Measurements from ENCODE around the gene ABCC3. TPM values are rescaled to one million over a fixed set of nuclear protein-coding genes. Genes with fewer than 3 reads are reported as not detected.
"Not testable (repeated sequence)": the region's sequence is repeated elsewhere in the genome, so short reads cannot be mapped to it uniquely, and the experiment has no call there.

Gene ABCC3
- total RNA-seq, 8 experiments from 2014 or later: 0.27 to 21.6 (median 0.90) TPM; not detected in 1

DNA sequence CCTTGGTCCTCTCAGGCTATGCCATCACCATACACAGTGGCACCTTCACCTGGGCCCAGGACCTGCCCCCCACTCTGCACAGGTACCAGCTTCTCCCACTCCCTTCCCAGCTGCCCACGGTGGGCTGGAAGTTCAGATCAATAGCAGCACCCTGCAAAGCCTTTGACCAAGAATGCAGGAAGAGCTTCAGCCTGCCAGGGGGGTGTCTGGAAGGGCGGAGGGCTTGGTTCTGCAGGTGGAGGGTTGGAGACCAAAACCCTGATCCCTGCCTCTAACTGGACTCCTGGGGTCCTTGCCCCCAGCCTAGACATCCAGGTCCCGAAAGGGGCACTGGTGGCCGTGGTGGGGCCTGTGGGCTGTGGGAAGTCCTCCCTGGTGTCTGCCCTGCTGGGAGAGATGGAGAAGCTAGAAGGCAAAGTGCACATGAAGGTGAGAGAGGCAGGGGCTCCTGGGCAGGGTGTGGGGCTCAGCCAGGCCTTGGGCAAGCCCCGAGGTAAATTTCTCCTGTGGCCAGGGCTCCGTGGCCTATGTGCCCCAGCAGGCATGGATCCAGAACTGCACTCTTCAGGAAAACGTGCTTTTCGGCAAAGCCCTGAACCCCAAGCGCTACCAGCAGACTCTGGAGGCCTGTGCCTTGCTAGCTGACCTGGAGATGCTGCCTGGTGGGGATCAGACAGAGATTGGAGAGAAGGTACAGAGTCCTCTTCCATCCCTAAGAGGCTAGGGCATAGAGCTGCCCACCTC is 34.3 kb downstream of the ABCC3 start:
- H3K27ac ChIP-seq: no peak overlapping the region
- in situ Hi-C loops (cut with MboI; ENCODE audit: low pct_unique_long_range_greater_than_20kb in 2 of 9, low sequenced_read_pairs in 9 of 9, unreplicated experiment in 9 of 9): no loop called here
- WGBS, 10 experiments: 60 to 100% (median 88%) methylated on average over 1 to 4 of the region's 9 CpGs; no CpG with 5 or more reads in 4 of the 10 experiments
- no peak overlapping the region for H3K4me3 ChIP-seq
- no peaks in the 10 kb centered on the region for H3K4me1 ChIP-seq (replicated peaks in 1 of 2)
- no peak for ATAC-seq (replicated peaks in 6 of 8)

- no peak for ATAC-seq (replicated peaks in 6 of 8)
- no peaks in the 10 kb centered on the region for H3K4me1 ChIP-seq (replicated peaks in 1 of 2)
- no peak overlapping the region for H3K4me3 ChIP-seq
- WGBS, 10 experiments: 77 to 100% (median 96%) methylated on average over 1 to 5 of the region's 5 CpGs; no CpG with 5 or more reads in 3 of the 10 experiments
- in situ Hi-C loops (cut with MboI; ENCODE audit: low pct_unique_long_range_greater_than_20kb in 2 of 9, low sequenced_read_pairs in 9 of 9, unreplicated experiment in 9 of 9): no loop called here
- no peak overlapping the region for H3K27ac ChIP-seq
Observed at GRCh38 chr17:50672071-50672470, 37.4 kb downstream of the ABCC3 start.

DNA sequence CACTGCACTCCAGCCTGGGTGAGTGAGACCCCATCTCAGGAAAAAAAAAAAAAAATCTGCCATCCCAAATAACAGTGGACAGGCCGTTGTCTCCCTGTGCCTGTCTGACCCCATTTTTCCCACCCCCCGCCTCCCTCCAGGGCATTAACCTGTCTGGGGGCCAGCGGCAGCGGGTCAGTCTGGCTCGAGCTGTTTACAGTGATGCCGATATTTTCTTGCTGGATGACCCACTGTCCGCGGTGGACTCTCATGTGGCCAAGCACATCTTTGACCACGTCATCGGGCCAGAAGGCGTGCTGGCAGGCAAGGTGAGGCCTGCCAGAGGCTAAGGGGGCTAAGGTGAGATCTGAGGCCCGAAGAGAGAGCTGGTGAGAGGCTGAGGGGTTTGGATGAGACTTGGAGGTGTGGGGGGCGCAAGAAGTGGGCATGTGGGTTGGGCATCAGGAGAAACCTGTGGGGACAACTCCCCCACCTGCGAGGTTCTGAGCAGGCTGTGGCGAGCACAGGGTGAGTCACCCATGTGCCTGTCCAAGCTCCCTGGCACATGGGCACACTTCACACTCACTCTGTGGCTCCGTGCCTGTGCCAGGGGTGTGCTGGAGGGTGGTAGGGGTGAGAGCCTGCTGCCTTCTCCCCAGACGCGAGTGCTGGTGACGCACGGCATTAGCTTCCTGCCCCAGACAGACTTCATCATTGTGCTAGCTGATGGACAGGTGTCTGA is 38.3 kb downstream of the ABCC3 start:
- no peak for ATAC-seq (replicated peaks in 6 of 8)
- H3K4me1 ChIP-seq (replicated peaks in 1 of 2): no peaks in the 10 kb centered on the region
- H3K27ac ChIP-seq: no peak overlapping the region
- no peak overlapping the region for H3K4me3 ChIP-seq
- 80 to 100% (median 90%) methylated on average over 1 to 4 of the region's 20 CpGs; no CpG with 5 or more reads in 5 of the 10 experiments for WGBS, 10 experiments
- in situ Hi-C loops (cut with MboI; ENCODE audit: low pct_unique_long_range_greater_than_20kb in 2 of 9, low sequenced_read_pairs in 9 of 9, unreplicated experiment in 9 of 9): no loop called here

DNA sequence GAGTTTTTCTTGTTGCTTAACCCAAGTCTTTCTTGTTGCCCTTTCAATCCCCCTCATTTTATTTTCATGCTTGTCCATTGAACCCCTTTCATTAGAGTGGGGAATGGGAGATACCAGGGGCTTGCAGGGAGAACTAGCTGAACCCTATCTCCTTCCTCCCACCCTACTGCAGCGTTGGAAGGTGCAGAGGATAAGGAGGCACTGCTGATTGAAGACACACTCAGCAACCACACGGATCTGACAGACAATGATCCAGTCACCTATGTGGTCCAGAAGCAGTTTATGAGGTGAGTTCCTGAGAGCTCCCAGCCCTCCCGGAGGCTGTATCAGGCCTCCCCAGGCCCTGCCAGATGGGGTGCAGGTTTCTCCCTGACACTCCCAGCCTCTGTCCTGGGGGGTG is 40.5 kb downstream of the ABCC3 start:
- Histone ChIP-seq H3K27ac (no peak overlapping the region), H3K4me1 (replicated peaks in 1 of 2) (no peaks in the 10 kb centered on the region), H3K4me3 (no peak overlapping the region)
- no peak for ATAC-seq (replicated peaks in 6 of 8)
- 40 to 100% (median 68%) methylated on average over 1 to 2 of the region's 3 CpGs; no CpG with 5 or more reads in 4 of the 10 experiments for WGBS, 10 experiments
- in situ Hi-C loops (cut with MboI; ENCODE audit: low pct_unique_long_range_greater_than_20kb in 2 of 9, low sequenced_read_pairs in 9 of 9, unreplicated experiment in 9 of 9): no loop called here

DNA sequence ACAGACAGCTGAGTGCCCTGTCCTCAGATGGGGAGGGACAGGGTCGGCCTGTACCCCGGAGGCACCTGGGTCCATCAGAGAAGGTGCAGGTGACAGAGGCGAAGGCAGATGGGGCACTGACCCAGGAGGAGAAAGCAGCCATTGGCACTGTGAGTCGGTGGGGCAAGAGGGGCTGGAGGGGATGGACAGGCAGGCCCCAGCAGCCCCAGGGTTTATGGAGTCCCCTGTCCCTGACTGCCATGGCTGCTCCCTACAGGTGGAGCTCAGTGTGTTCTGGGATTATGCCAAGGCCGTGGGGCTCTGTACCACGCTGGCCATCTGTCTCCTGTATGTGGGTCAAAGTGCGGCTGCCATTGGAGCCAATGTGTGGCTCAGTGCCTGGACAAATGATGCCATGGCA is 40.9 kb downstream of the ABCC3 start:
- Histone ChIP-seq H3K4me1 (replicated peaks in 1 of 2) (peaks cover 0 to under 1% of the 10 kb centered on the region in 2 donors), H3K4me3 (no peak overlapping the region), H3K27ac (no peak overlapping the region)
- ATAC-seq (replicated peaks in 6 of 8): no peak
- in situ Hi-C loops (cut with MboI; ENCODE audit: low pct_unique_long_range_greater_than_20kb in 2 of 9, low sequenced_read_pairs in 9 of 9, unreplicated experiment in 9 of 9): no loop called here
- WGBS, 10 experiments: 83% methylated on average over 1 of the region's 7 CpGs; no CpG with 5 or more reads in 8 of the 10 experiments

DNA sequence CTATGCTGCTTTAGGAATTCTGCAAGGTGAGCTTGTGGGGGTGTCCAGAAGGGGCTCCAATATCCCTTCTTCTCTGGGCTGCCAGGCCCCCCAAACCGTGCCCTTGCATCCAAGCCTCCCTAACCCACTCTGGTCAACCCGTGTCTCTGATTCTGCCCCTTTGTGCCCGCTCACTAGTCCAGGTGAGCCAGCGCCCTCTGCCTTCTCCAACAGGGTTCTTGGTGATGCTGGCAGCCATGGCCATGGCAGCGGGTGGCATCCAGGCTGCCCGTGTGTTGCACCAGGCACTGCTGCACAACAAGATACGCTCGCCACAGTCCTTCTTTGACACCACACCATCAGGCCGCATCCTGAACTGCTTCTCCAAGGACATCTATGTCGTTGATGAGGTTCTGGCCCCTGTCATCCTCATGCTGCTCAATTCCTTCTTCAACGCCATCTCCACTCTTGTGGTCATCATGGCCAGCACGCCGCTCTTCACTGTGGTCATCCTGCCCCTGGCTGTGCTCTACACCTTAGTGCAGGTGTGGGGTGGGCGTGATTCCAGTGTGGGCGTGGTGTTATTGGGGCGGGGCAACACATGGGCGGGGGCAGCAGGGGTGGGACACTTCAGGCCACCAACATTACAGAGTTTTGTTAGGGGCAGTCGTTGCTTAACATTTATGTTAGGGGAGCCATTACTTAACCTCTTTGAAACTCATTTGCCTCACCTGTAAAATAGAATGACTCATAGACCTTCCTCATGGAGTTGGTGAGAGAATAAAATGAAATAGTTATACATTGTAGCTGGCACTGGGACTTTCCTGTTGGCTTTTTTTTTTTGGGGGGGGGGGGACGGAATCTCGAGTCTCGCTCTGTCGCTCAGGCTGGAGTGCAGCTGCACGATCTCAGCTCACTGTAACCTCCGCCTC is 41.6 kb downstream of the ABCC3 start:
- peaks cover 5 to 7% of the 10 kb centered on the region in 2 donors for H3K4me1 ChIP-seq (replicated peaks in 1 of 2)
- H3K27ac ChIP-seq: no peak overlapping the region
- in situ Hi-C loops (cut with MboI; ENCODE audit: low pct_unique_long_range_greater_than_20kb in 2 of 9, low sequenced_read_pairs in 9 of 9, unreplicated experiment in 9 of 9): no loop called here
- no peak for ATAC-seq (replicated peaks in 6 of 8)
- 38 to 93% (median 82%) methylated on average over 1 to 11 of the region's 24 CpGs; no CpG with 5 or more reads in 2 of the 10 experiments for WGBS, 10 experiments
- H3K4me3 ChIP-seq: no peak overlapping the region

DNA sequence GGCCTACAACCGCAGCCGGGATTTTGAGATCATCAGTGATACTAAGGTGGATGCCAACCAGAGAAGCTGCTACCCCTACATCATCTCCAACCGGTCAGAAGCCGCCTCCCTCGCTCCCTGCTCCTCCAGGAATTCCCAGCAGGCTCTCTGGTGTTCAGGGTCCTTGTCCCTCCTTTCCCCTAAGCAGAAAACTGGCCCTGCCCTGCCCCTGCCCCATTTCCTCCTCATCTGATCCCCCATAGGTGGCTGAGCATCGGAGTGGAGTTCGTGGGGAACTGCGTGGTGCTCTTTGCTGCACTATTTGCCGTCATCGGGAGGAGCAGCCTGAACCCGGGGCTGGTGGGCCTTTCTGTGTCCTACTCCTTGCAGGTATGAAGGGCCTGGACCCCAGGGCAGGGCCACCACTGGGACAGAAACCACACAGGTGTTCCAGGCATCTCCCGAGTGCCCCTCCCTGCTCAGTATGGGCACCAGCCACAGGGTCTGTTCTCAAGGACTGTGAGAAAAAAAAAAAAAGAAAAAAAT is 43.2 kb downstream of the ABCC3 start:
- Histone ChIP-seq H3K4me3 (no peak overlapping the region), H3K27ac (no peak overlapping the region), H3K4me1 (replicated peaks in 1 of 2) (peaks cover 11 to 14% of the 10 kb centered on the region in 2 donors)
- ATAC-seq (replicated peaks in 6 of 8): no peak
- in situ Hi-C loops (cut with MboI; ENCODE audit: low pct_unique_long_range_greater_than_20kb in 2 of 9, low sequenced_read_pairs in 9 of 9, unreplicated experiment in 9 of 9): no loop called here
- WGBS, 10 experiments: 70 to 100% (median 93%) methylated on average over 1 to 5 of the region's 12 CpGs; no CpG with 5 or more reads in 5 of the 10 experiments

GRCh38 chr17:50679008-50679544 is 44.4 kb downstream of the ABCC3 start:
- Histone ChIP-seq H3K4me3 (no peak overlapping the region), H3K4me1 (replicated peaks in 1 of 2) (peaks cover 11 to 14% of the 10 kb centered on the region in 2 donors), H3K27ac (no peak overlapping the region)
- ATAC-seq (replicated peaks in 6 of 8): no peak
- WGBS, 10 experiments: 40 to 100% (median 80%) methylated on average over 1 to 11 of the region's 11 CpGs; no CpG with 5 or more reads in 1 of the 10 experiments
- in situ Hi-C loops (cut with MboI; ENCODE audit: low pct_unique_long_range_greater_than_20kb in 2 of 9, low sequenced_read_pairs in 9 of 9, unreplicated experiment in 9 of 9): no loop called here

- in situ Hi-C loops (cut with MboI; ENCODE audit: low pct_unique_long_range_greater_than_20kb in 2 of 9, low sequenced_read_pairs in 9 of 9, unreplicated experiment in 9 of 9): loop anchor here in 1 of 9 experiments (10.0 kb wide), 1 partner anchor 135 kb away; the partner anchor contains the start of gene SPATA20
- peaks cover 11 to 14% of the 10 kb centered on the region in 2 donors for H3K4me1 ChIP-seq (replicated peaks in 1 of 2)
- no peak overlapping the region for H3K4me3 ChIP-seq
- no peak overlapping the region for H3K27ac ChIP-seq
- WGBS, 10 experiments: 80 to 100% (median 83%) methylated on average over 1 to 3 of the region's 5 CpGs; no CpG with 5 or more reads in 5 of the 10 experiments
- no peak for ATAC-seq (replicated peaks in 6 of 8)
Observed at GRCh38 chr17:50680126-50680525, 45.4 kb downstream of the ABCC3 start.

DNA sequence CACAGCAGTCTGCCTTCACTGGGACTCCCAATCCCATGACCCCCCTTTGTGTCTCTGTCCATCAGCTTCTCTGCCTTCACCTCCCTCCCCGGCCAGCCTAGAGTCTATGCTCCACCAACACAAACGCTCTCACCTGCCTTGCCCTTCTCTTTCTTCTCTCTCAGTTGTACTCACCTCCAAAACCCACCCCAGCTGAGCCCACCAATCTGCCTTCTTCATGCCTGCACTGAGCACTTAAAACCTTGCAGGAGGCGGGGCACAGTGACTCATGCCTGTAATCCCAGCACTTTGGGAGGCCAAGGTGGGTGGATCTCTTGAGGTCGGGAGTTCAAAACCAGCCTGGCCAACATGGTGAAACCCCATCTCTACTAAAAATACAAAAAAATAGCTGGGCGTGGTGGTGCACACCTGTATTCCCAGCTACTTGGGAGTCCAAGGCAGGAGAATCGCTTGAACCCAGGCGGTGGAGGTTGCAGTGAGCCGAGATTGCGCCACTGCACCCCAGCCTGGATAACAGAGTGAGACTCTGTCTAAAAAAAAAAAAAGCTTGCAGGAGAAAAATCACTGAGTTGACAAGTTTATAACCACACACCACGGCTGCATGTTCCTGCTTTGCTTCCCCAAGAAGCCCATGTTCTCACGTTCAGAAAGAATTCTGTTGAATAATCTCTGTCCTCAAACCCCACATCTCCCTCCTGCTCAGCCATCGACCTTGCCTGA is 46.0 kb downstream of the ABCC3 start:
- in situ Hi-C loops (cut with MboI; ENCODE audit: low pct_unique_long_range_greater_than_20kb in 2 of 9, low sequenced_read_pairs in 9 of 9, unreplicated experiment in 9 of 9): loop anchor here in 1 of 9 experiments (10.0 kb wide), 1 partner anchor 136 kb away; the partner anchor contains the start of gene SPATA20
- H3K4me3 ChIP-seq, H3K27ac ChIP-seq: not testable (repeated sequence)
- ATAC-seq (replicated peaks in 6 of 8): peak in 2 of 8 experiments; percentile 14 to 47
- peaks cover 11 to 14% of the 10 kb centered on the region in 2 donors for H3K4me1 ChIP-seq (replicated peaks in 1 of 2)
- 22 to 95% (median 75%) methylated on average over 2 to 9 of the region's 12 CpGs; no CpG with 5 or more reads in 1 of the 10 experiments for WGBS, 10 experiments

DNA sequence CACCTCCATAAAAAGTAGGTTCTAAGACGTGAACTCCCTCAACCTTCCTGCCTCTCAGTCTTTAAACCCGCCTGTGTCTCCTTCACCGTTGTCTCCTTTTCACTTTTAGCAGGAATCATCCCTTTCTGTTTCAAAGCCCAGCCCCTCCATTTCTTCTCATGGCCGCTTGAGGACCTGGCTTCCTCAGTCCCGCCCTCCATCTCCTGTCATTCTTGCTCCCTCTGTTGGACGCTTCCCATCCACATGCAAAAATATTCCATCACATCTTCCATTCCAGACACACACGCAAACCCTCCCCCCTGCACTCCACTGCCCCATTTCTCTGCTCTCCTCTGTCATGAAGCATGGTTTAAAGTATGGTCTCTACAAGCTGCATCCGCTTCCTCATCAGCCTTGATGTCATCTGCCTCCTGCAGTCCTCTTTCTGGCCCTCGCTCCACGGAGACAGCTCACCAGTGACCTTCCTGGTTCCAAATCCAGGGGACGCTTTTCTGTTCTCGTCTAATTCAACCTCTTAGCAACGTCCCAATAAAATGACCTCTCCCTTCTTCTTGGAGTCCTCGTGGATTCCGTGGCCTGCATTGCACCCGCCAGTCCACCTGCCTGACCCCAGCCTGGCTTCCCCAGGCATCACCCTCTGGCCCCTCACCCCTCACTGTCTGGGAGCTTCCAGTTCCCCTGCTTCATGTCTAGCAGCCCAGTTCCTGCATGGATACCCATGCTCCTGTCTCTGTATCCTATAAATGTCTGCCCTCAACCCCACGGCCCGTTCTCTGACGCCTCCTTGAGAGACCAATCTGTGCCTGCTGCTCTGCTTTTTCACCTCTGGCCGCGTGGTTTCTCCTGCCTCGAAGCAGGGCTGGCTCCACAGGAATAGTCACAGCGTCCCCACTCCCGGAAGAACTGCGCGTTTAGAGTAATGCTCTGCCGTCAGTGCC is 46.9 kb downstream of the ABCC3 start:
- H3K27ac ChIP-seq: no peak overlapping the region
- peak; percentile 79 to 98 (median 86) for ATAC-seq (replicated peaks in 6 of 8)
- H3K4me1 ChIP-seq (replicated peaks in 1 of 2): peaks cover 11 to 14% of the 10 kb centered on the region in 2 donors
- no peak overlapping the region for H3K4me3 ChIP-seq
- 13 to 93% (median 66%) methylated on average over 3 to 24 of the region's 27 CpGs for WGBS, 10 experiments
- in situ Hi-C loops (cut with MboI; ENCODE audit: low pct_unique_long_range_greater_than_20kb in 2 of 9, low sequenced_read_pairs in 9 of 9, unreplicated experiment in 9 of 9): loop anchor here in 1 of 9 experiments (10.0 kb wide), 1 partner anchor 137 kb away; the partner anchor contains the start of gene SPATA20
